CD4-positive, alpha-beta T cell (primary cell): ENCODE measurements around the gene ALDH18A1. TPM values are rescaled to one million over a fixed set of nuclear protein-coding genes. Genes with fewer than 3 reads are reported as not detected.

ENCODE experiments used
- ATAC-seq: fragments of 200-7000 bp; cut with Tn5 transposase; one replicate; pipeline ENCODE4 v1.10.0; 2022; ENCODE audit warnings: mild to moderate bottlenecking; ENCODE audit not compliant: poor library complexity
- CTCF ChIA-PET: fragments of 350-600 bp; sonication (Branson Sonifier 250); formaldehyde crosslinking; loops from one replicate; lab custom pipeline; 2021; ENCODE audit warnings: antibody characterized with exemption, inconsistent platforms; lab: Charles Lee
- POLR2A ChIA-PET: fragments of 350-600 bp; sonication (Branson Sonifier 250); formaldehyde crosslinking; loops from one replicate; lab custom pipeline; 2021; ENCODE audit warnings: antibody characterized with exemption, inconsistent platforms; lab: Charles Lee
- DNase-seq, 14 experiments: peaks; one replicate each; pipeline ENCODE4 v3.0.0-alpha.2; 2013 to 2020; ENCODE audit warnings: mixed read lengths in 2 of 14
- H3K27ac ChIP-seq, 2 donors: one replicate each; pipeline versions ENCODE4 v1.5.1 to v1.7.0; 2013; ENCODE audit warnings: low read length in 2 of 2, low read depth in 1 of 2, mild to moderate bottlenecking in 1 of 2
- H3K27me3 ChIP-seq, 2 experiments: 1 replicate in 1 of 2; 2 replicates in 1 of 2; pipeline versions ENCODE4 v1.6.1 to v1.7.0; 2013; ENCODE audit warnings: low read length in 2 of 2, control low read depth in 1 of 2, mild to moderate bottlenecking in 1 of 2, moderate library complexity in 1 of 2; ENCODE audit not compliant: insufficient read depth in 2 of 2, control insufficient read depth in 1 of 2
- H3K36me3 ChIP-seq: one replicate; pipeline ENCODE4 v1.6.1; 2013; ENCODE audit warnings: low read length, control low read depth; ENCODE audit not compliant: insufficient read depth
- H3K4me1 ChIP-seq: one replicate; pipeline ENCODE4 v1.6.1; 2013; ENCODE audit warnings: low read length, control low read depth; ENCODE audit not compliant: insufficient read depth
- H3K4me3 ChIP-seq: one replicate; pipeline ENCODE4 v1.5.1; 2013; ENCODE audit warnings: mild to moderate bottlenecking, low read length, moderate library complexity
- H3K9me3 ChIP-seq, 2 experiments: 1 replicate in 1 of 2; 2 replicates in 1 of 2; pipeline versions ENCODE4 v1.6.1 to v1.7.0; 2013; ENCODE audit warnings: low read length in 2 of 2, mild to moderate bottlenecking in 2 of 2, control low read depth in 1 of 2, moderate library complexity in 1 of 2; ENCODE audit not compliant: control insufficient read depth in 1 of 2, insufficient read depth in 1 of 2
- H3K27ac Mint-ChIP-seq: one replicate; pipeline ENCODE4 v1.8.0; 2020; ENCODE audit warnings: mixed read lengths
- H3K27me3 Mint-ChIP-seq: one replicate; pipeline ENCODE4 v1.8.0; 2021; ENCODE audit warnings: mixed read lengths
- H3K36me3 Mint-ChIP-seq: one replicate; pipeline ENCODE4 v1.8.0; 2021; ENCODE audit warnings: low read depth, mixed read lengths
- H3K4me1 Mint-ChIP-seq: one replicate; pipeline ENCODE4 v1.8.0; 2021; ENCODE audit warnings: low read depth, mixed read lengths
- H3K4me3 Mint-ChIP-seq: one replicate; pipeline ENCODE4 v1.8.0; 2020; ENCODE audit warnings: mild to moderate bottlenecking, mixed read lengths
- H3K9me3 Mint-ChIP-seq: one replicate; pipeline ENCODE4 v1.8.0; 2020; ENCODE audit warnings: mixed read lengths
- intact Hi-C, 2 experiments: fragments of 100-400 bp; cut with DNase I in 1 of 2; cut with micrococcal nuclease in 1 of 2; formaldehyde crosslinking; loops; one replicate each; pipeline versions ENCODE4 v1.15.1 to v1.9.0; 2023 to 2025; cut with DNase I, micrococcal nuclease
- total RNA-seq, 174 experiments: library from RNA in 2 of 174; stranded (reverse) in 2 of 174; gene quantifications; one replicate each; pipeline ENCODE4 v1.2.3 and lab custom pipeline; 2021 to 2026
- TF ChIP-seq, protein P1 (sequence below): fragments of 200-600 bp; IDR thresholded peaks from one replicate; pipeline ENCODE4 v1.8.0; 2022; ENCODE audit warnings: antibody characterized with exemption, mild to moderate bottlenecking

ALDH18A1 gene
- total RNA-seq, 2 experiments from 2014 or later: 9.6 to 12.6 TPM

DNA sequence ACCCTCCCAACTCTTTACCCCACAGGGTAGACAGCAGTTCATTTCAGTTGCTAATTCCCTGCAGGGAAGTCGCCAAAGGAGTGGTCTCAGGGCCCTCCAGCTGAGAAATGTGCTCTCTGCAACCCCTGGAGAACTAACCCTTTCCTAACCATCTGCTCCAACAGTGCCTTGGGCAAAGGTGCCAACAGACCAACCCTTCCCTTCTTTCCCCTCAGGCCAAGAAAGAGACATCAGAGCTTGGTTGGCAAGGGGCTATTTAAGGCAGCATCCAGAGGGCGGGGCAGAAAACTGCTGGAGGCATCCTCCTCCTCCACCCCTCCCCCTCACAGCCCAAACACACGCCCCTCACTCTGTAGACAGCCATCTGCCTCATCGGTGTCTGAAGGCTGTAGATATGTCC is 97.0 kb downstream of the ALDH18A1 start:
- Histone ChIP-seq H3K9me3 (no peaks in the 10 kb centered on the region), H3K27me3 (peaks cover 0 to 3% of the 10 kb centered on the region in 2 experiments), H3K27ac (no peak overlapping the region), H3K4me3 (no peak overlapping the region), H3K36me3 (no peaks in the 10 kb centered on the region), H3K4me1 (peaks cover 14% of the 10 kb centered on the region)
- no peak for ATAC-seq
- TF ChIP-seq, protein P1, sequence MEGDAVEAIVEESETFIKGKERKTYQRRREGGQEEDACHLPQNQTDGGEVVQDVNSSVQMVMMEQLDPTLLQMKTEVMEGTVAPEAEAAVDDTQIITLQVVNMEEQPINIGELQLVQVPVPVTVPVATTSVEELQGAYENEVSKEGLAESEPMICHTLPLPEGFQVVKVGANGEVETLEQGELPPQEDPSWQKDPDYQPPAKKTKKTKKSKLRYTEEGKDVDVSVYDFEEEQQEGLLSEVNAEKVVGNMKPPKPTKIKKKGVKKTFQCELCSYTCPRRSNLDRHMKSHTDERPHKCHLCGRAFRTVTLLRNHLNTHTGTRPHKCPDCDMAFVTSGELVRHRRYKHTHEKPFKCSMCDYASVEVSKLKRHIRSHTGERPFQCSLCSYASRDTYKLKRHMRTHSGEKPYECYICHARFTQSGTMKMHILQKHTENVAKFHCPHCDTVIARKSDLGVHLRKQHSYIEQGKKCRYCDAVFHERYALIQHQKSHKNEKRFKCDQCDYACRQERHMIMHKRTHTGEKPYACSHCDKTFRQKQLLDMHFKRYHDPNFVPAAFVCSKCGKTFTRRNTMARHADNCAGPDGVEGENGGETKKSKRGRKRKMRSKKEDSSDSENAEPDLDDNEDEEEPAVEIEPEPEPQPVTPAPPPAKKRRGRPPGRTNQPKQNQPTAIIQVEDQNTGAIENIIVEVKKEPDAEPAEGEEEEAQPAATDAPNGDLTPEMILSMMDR: no peak
- intact Hi-C loops: no loop called here
- Mint-ChIP-seq H3K27me3 (no peaks in the 10 kb centered on the region), H3K4me3 (peak overlapping the region; percentile 82), H3K27ac (no peak overlapping the region), H3K9me3 (no peaks in the 10 kb centered on the region), H3K4me1 (peaks cover 16% of the 10 kb centered on the region), H3K36me3 (peaks cover 4% of the 10 kb centered on the region)
- POLR2A ChIA-PET: no interaction called here
- CTCF ChIA-PET: no interaction called here
- no peak for DNase-seq

DNA sequence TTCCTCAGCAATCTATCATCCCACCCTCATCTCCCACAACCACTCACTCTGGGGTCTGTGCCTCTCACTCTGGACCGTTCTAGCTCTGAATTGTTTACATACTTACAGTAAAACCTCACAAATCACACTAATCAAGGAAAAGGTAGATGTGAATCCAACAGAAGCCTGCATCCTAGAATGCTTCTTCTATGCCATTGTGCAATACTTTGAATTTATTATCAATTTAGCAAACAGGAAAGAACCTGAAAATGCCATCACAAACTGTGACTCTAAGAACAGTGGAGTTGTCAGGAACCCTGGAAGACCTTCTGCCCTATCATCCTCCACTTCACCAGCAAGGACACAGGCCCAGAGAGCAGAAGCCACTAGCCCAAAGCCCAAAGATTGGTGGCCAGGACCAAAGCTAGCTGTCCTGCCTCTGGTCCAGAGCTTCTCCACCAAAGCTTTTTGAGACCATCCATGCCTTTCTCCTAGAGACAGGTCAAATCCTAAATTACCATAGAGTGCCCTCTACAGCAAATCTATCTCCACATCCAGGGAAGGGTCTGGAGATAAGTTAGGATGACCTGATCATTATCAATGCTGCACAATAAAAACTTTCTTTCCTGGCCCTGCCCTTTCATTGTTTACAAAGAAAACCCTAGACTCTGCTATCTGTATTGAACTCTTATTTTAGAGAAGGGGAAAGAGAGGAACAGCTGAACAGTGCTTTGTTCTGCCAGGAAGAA is 97.8 kb downstream of the ALDH18A1 start:
- Histone ChIP-seq H3K4me3 (no peak overlapping the region), H3K9me3 (no peaks in the 10 kb centered on the region), H3K4me1 (peaks cover 14% of the 10 kb centered on the region), H3K27ac (no peak overlapping the region), H3K27me3 (peaks cover 0 to 3% of the 10 kb centered on the region in 2 experiments), H3K36me3 (no peaks in the 10 kb centered on the region)
- Mint-ChIP-seq H3K27ac (no peak overlapping the region), H3K27me3 (no peaks in the 10 kb centered on the region), H3K4me3 (peak overlapping the region; percentile 82), H3K4me1 (peaks cover 16% of the 10 kb centered on the region), H3K36me3 (peaks cover 4% of the 10 kb centered on the region), H3K9me3 (no peaks in the 10 kb centered on the region)
- ChIA-PET CTCF (no interaction called here), POLR2A (no interaction called here)
- DNase-seq: no peak
- TF ChIP-seq, protein P1: no peak
- intact Hi-C loops: no loop called here
- ATAC-seq: no peak

DNA sequence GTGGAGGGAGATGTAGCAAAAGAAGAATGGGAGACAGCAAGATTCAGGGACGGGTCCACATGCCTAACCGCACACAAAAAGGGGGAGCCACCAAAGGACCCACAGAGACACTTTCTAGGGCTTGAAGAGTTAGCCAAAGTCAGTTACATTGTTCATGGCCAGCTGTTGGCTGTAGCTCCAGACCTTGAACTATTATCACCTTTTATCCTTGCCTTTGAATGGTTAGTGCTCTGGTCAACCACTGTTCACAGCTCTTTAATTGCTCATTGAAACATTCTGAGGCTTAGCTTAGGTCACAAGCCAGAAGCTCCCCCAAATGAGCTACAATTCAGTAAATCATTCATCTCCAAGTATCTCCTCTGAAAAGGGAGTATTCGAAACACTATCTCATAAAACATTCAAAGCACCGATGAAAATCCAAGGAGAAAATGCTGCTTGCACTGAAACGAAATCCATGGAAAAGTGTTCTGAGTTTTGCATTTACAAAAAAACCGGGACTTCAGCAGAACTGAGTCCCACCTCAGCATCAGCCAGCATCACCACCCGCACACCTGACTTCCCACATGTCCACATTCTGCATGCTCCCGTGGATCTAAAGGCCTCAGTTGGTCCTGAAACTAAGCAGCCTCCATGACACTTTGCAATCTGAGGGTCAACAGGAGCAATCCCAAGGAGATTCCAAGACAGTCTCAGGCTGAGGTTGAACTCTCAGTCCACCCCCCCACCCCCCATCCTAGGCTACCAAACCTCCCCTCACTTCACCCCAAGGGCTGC is 99.3 kb downstream of the ALDH18A1 start:
- no peak for ATAC-seq
- CTCF ChIA-PET: no interaction called here
- Mint-ChIP-seq H3K27me3 (no peaks in the 10 kb centered on the region), H3K4me3 (peak overlapping the region; percentile 9), H3K9me3 (peaks cover 2% of the 10 kb centered on the region), H3K36me3 (peaks cover 4% of the 10 kb centered on the region), H3K4me1 (peaks cover 15% of the 10 kb centered on the region), H3K27ac (no peak overlapping the region)
- TF ChIP-seq, protein P1: no peak
- Histone ChIP-seq H3K27ac (no peak overlapping the region), H3K4me3 (no peak overlapping the region), H3K27me3 (peaks cover 0 to 3% of the 10 kb centered on the region in 2 experiments), H3K4me1 (peaks cover 14% of the 10 kb centered on the region), H3K36me3 (no peaks in the 10 kb centered on the region), H3K9me3 (no peaks in the 10 kb centered on the region)
- DNase-seq: no peak
- intact Hi-C loops: no loop called here
- POLR2A ChIA-PET: no interaction called here

Other genes starting within 250 kb of the ALDH18A1 start
- 1 to 10 TPM; 1.4 to 1.8 TPM for gene SORBS1, start 95.3 kb downstream of the ALDH18A1 start, total RNA-seq
- 10 to 100 TPM; 18.6 to 20.2 TPM for gene TCTN3, start 37.2 kb upstream of the ALDH18A1 start, total RNA-seq
- gene ENTPD1, start 99.5 kb upstream of the ALDH18A1 start, total RNA-seq: under 1 TPM; 0.64 to 0.82 TPM